ENCODE data around the gene AP1AR. TPM values are rescaled to one million over a fixed set of nuclear protein-coding genes. Genes with fewer than 3 reads are reported as not detected.

The AP1AR gene, protein sequence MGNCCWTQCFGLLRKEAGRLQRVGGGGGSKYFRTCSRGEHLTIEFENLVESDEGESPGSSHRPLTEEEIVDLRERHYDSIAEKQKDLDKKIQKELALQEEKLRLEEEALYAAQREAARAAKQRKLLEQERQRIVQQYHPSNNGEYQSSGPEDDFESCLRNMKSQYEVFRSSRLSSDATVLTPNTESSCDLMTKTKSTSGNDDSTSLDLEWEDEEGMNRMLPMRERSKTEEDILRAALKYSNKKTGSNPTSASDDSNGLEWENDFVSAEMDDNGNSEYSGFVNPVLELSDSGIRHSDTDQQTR
- total RNA-seq (2012; rRNA removed) (4.7 and 8.3 TPM in 2 replicates), polyA plus RNA-seq (2012; rRNA removed) (3.3 and 4.0 TPM in 2 replicates), Bru-seq, nascent RNA (percentile 65 among the genes with signal in this experiment), BruChase-seq, experiment 1, labeled RNA remaining after a 6-hour chase (percentile 59 among the genes with signal in this experiment), BruChase-seq, experiment 2, labeled RNA remaining after a 2-hour chase (percentile 60 among the genes with signal in this experiment)
- 3.6 and 3.8 TPM in 2 replicates for polyA plus RNA-seq (2012; cell fraction: cytosol; rRNA removed)
- 3.3 and 5.4 TPM in 2 replicates for polyA plus RNA-seq (2012; cell fraction: nucleus; rRNA removed; ENCODE audit: low replicate concordance)
- long read RNA-seq, transcript AP1AR-201 (10 exons, 2,902 nt) = major isoform, 40 of 48 reads
- long read RNA-seq, partial matches to known transcripts = 2 of 48 reads
- long read RNA-seq, other reads (novel, unspliced or antisense) = 6 of 48 reads

DNA sequence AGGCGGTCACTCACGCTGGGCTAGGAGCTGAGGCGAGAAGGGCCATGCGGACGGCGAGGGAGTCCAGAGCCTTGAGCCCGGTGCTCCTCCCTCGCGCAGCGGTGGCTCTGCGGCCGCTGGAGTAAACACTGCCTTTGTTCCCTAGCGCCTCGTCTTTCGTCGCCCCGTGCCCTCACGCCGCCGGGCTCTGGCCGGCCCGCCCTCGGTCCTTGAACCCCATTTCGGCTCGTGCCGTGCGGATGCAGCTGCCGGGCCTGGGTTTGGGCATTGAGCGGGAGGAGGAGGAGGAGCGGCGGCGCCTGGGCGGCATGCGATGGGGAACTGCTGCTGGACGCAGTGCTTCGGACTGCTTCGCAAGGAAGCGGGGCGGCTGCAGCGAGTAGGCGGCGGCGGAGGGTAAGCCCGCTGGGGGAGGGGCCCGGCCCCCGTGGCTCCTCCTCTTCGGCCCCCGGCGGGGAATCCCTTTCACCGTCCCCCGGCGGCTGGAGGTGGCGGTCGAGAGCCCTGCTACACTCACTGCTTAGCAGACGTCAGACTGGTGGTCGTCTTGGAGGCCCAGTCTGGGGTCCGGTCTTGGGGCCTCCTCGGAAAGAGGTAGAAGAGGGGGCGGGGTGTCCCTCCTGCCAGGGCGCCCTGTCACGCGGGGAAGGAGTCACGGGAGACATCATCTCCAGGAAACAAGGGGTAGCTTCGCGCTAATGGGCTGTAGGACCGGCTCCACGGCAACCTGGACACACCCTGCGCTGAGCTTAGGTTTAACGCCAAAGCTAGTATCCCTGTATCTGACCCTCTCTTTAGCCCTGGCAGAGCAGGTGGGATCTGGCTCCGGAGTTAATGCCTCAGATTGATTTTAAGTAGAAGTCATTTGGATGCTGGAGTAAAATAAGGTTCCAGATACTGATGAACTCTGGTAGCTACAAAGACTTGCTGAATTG, at the start of gene AP1AR:
AP1AR (plus strand) TSS at position 9 of the 935 bp plus-strand sequence; CDS start at position 314, 305 bp downstream.
- Histone ChIP-seq H3K79me1 (ENCODE audit: low read depth in 1 of 2, low read length in 2 of 2) (peaks cover 2 to 12% of the 10 kb centered on the region in 2 experiments), H2BK5ac (ENCODE audit: low read depth, low read length, poor library complexity, severe bottlenecking) (peak within 1 kb of the TSS; percentile 93), H3K4me3 (ENCODE audit: insufficient read depth, low read depth, low read length) (peak within 1 kb of the TSS; percentile 80), H3K27me3 (ENCODE audit: control insufficient read depth, insufficient read depth, low read length) (no peaks in the 10 kb centered on the region), H3K4me1 (ENCODE audit: control insufficient read depth, insufficient read depth, low read length) (no peaks in the 10 kb centered on the region), H2AK9ac (replicated peaks; ENCODE audit: low read depth, low read length, poor library complexity) (peak within 1 kb of the TSS; percentile 95), H3K9me1 (ENCODE audit: insufficient read depth, low read length) (no peaks in the 10 kb centered on the region), H4K8ac (ENCODE audit: low read depth in 2 of 2, low read length in 2 of 2) (peak within 1 kb of the TSS; percentile 59 to 95), H2BK120ac (ENCODE audit: low read depth, low read length) (peak within 1 kb of the TSS; percentile 74), H3K27ac (ENCODE audit: insufficient read depth, low read length) (peak within 1 kb of the TSS; percentile 94), H3K4ac (ENCODE audit: low read depth, low read length) (peak within 1 kb of the TSS; percentile 83), H3K23ac (ENCODE audit: low read depth, low read length) (peak within 1 kb of the TSS; percentile 75), H3K4me2 (ENCODE audit: low read depth, low read length) (peak within 1 kb of the TSS; percentile 88), H2BK20ac (ENCODE audit: low read depth, low read length) (no peak within 1 kb of the TSS), H4K5ac (ENCODE audit: low read depth, low read length) (peak within 1 kb of the TSS; percentile 86), H2AK5ac (ENCODE audit: low read depth, low read length) (peak within 1 kb of the TSS; percentile 46), H3K9me3 (ENCODE audit: control insufficient read depth, insufficient read depth, low read length) (no peaks in the 10 kb centered on the region), H2BK15ac (ENCODE audit: low read depth, low read length) (peak within 1 kb of the TSS; percentile 31; the same call in 1 of the 3 replicates), H3K56ac (ENCODE audit: extremely low read depth, insufficient read depth, low read length) (peak within 1 kb of the TSS; percentile 70), H3K36me3 (ENCODE audit: control insufficient read depth, insufficient read depth, low read length) (no peaks in the 10 kb centered on the region), H3K9ac (ENCODE audit: low read depth, low read length) (peak within 1 kb of the TSS; percentile 80), H2AFZ (replicated peaks; ENCODE audit: low read length, poor library complexity) (peak within 1 kb of the TSS; percentile 100), H3K14ac (replicated peaks; ENCODE audit: low read depth, low read length) (peak within 1 kb of the TSS; percentile 83), H3K18ac (ENCODE audit: low read depth, low read length) (peak within 1 kb of the TSS; percentile 82), H4K91ac (ENCODE audit: insufficient read depth, low read depth, low read length) (peak within 1 kb of the TSS; percentile 94), H4K20me1 (ENCODE audit: insufficient read depth, low read length) (no peaks in the 10 kb centered on the region; the same call in 1 of the 2 replicates)
- no TSS peak for BruUV-seq (replicated peaks)
- DNase-seq = peak; percentile 64
- peak; percentile 79 for ATAC-seq (ENCODE audit: low read depth)
- peak; percentile 71 for TF ChIP-seq MXI1 (IDR thresholded peaks at IDR 0.05; ENCODE audit: borderline replicate concordance, low read depth, low read length)
- TF ChIP-seq, protein P1, sequence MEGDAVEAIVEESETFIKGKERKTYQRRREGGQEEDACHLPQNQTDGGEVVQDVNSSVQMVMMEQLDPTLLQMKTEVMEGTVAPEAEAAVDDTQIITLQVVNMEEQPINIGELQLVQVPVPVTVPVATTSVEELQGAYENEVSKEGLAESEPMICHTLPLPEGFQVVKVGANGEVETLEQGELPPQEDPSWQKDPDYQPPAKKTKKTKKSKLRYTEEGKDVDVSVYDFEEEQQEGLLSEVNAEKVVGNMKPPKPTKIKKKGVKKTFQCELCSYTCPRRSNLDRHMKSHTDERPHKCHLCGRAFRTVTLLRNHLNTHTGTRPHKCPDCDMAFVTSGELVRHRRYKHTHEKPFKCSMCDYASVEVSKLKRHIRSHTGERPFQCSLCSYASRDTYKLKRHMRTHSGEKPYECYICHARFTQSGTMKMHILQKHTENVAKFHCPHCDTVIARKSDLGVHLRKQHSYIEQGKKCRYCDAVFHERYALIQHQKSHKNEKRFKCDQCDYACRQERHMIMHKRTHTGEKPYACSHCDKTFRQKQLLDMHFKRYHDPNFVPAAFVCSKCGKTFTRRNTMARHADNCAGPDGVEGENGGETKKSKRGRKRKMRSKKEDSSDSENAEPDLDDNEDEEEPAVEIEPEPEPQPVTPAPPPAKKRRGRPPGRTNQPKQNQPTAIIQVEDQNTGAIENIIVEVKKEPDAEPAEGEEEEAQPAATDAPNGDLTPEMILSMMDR (conservative IDR thresholded peaks at IDR 0.05; ENCODE audit: low read depth, low read length) = peak; percentile 44
- TF ChIP-seq NFE2L2 (IDR thresholded peaks at IDR 0.05; ENCODE audit: low read depth, low read length) = no peak
- peak; percentile 85; the same call in 1 of the 2 replicates for TF ChIP-seq MAZ (IDR thresholded peaks at IDR 0.05; ENCODE audit: borderline replicate concordance, low read depth, low read length)
- TF ChIP-seq POLR2A (IDR thresholded peaks at IDR 0.05; ENCODE audit: low read depth, low read length) = peak; percentile 81; the same call in 1 of the 2 replicates
- TF ChIP-seq, protein P2, sequence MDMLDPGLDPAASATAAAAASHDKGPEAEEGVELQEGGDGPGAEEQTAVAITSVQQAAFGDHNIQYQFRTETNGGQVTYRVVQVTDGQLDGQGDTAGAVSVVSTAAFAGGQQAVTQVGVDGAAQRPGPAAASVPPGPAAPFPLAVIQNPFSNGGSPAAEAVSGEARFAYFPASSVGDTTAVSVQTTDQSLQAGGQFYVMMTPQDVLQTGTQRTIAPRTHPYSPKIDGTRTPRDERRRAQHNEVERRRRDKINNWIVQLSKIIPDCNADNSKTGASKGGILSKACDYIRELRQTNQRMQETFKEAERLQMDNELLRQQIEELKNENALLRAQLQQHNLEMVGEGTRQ (IDR thresholded peaks at IDR 0.05; ENCODE audit: low read depth, low read length) = peak; percentile 68
- TF ChIP-seq RAD21 (IDR thresholded peaks at IDR 0.05; ENCODE audit: low read length) = peak; percentile 20; the same call in 1 of the 2 replicates
- no peak for TF ChIP-seq SMC3 (IDR thresholded peaks at IDR 0.05; ENCODE audit: low read depth, low read length)
- TF ChIP-seq BHLHE40 (IDR thresholded peaks at IDR 0.05; ENCODE audit: low read depth, low read length) = peak; percentile 34
- intact Hi-C loops (cut with micrococcal nuclease) (loop anchor here (2.0 to 10.0 kb wide), 3 partner anchors 17 to 403 kb away; partner anchors contain the start of genes LARP7 and ZGRF1), dilution Hi-C loops (cut with HindIII; ENCODE audit: low sequenced_read_pairs, unreplicated experiment) (no loop called here), in situ Hi-C loops (cut with MboI; ENCODE audit: low sequenced_read_pairs) (loop anchor here (5.0 kb wide), 1 partner anchor 130 kb away; no protein-coding TSS in a partner anchor)
- WGBS, 2 experiments (ENCODE audit: extremely low coverage in 2 of 2, insufficient read length in 1 of 2) = 2% methylated on average over 21 of the region's 70 CpGs; no CpG with 5 or more reads in 1 of the 2 experiments
- ChIA-PET CTCF (interaction anchor here (0.8 to 1.4 kb wide), 6 partner anchors 9 to 132 kb away, joined by 3 to 6 read pairs (median 4); no protein-coding TSS in a partner anchor), POLR2A (ENCODE audit: unreplicated experiment) (interaction anchor here (0.5 kb wide), 1 partner anchor 35 kb away, joined by 3 read pairs; no protein-coding TSS in a partner anchor)

Measured in IMR-90 (cell line).